ENCODE data around the gene BBX. TPM values are rescaled to one million over a fixed set of nuclear protein-coding genes. Genes with fewer than 3 reads are reported as not detected.

BBX gene
- total and polyA plus RNA-seq, 2 of the 4 experiments (the other 2 are of a cell fraction), result 13.6 to 107 TPM

- H2BK15ac ChIP-seq (ENCODE audit: low read depth, low read length), result no peak overlapping the region
- ChIA-PET POLR2A (ENCODE audit: unreplicated experiment) (no interaction called here), CTCF (interaction anchor here (0.7 kb wide), 1 partner anchor 132 kb away, joined by 3 read pairs; no protein-coding TSS in a partner anchor)
- no peak overlapping the region for H2BK120ac ChIP-seq (ENCODE audit: low read depth, low read length)
- dilution Hi-C loops (cut with HindIII; ENCODE audit: low sequenced_read_pairs, unreplicated experiment), result no loop called here
- peaks cover 9% of the 10 kb centered on the region for H3K36me3 ChIP-seq (ENCODE audit: control insufficient read depth, insufficient read depth, low read length)
- H3K23ac ChIP-seq (ENCODE audit: low read depth, low read length), result no peak overlapping the region
- H2BK5ac ChIP-seq (ENCODE audit: low read depth, low read length, poor library complexity, severe bottlenecking), result no peak overlapping the region
- BruUV-seq (replicated peaks), result no TSS peak
- peaks cover 2% of the 10 kb centered on the region for H3K4me1 ChIP-seq (ENCODE audit: control insufficient read depth, insufficient read depth, low read length)
- H3K56ac ChIP-seq (ENCODE audit: extremely low read depth, insufficient read depth, low read length), result no peak overlapping the region
- no peak overlapping the region for H3K4me3 ChIP-seq (ENCODE audit: insufficient read depth, low read depth, low read length)
- H4K8ac ChIP-seq (ENCODE audit: low read depth in 2 of 2, low read length in 2 of 2), result no peak overlapping the region
- no peaks in the 10 kb centered on the region for H3K79me1 ChIP-seq (ENCODE audit: low read depth in 1 of 2, low read length in 2 of 2)
- H3K27ac ChIP-seq (ENCODE audit: insufficient read depth, low read length), result no peak overlapping the region
- H4K91ac ChIP-seq (ENCODE audit: insufficient read depth, low read depth, low read length), result no peak overlapping the region
- H3K4me2 ChIP-seq (ENCODE audit: low read depth, low read length), result no peak overlapping the region
- WGBS, 2 experiments (ENCODE audit: extremely low coverage in 2 of 2, insufficient read length in 1 of 2), result no CpG with 5 or more reads among the region's 1 CpG
- no peak overlapping the region for H3K18ac ChIP-seq (ENCODE audit: low read depth, low read length)
- H2AK5ac ChIP-seq (ENCODE audit: low read depth, low read length), result no peak overlapping the region
- in situ Hi-C loops (cut with MboI; ENCODE audit: low sequenced_read_pairs), result no loop called here
- no peak overlapping the region for H2AFZ ChIP-seq (replicated peaks; ENCODE audit: low read length, poor library complexity)
- no peak for TF ChIP-seq RCOR1 (IDR thresholded peaks at IDR 0.05; ENCODE audit: insufficient replicate concordance, low read length)
- TF ChIP-seq FOS (IDR thresholded peaks at IDR 0.05; ENCODE audit: low read depth, low read length), result no peak
- TF ChIP-seq RAD21 (IDR thresholded peaks at IDR 0.05; ENCODE audit: low read length), result no peak
- TF ChIP-seq MAFK (IDR thresholded peaks at IDR 0.05; ENCODE audit: low read depth, low read length), result peak; percentile 81
- no peak for TF ChIP-seq POLR2A (IDR thresholded peaks at IDR 0.05; ENCODE audit: low read depth, low read length)
- TF ChIP-seq MXI1 (IDR thresholded peaks at IDR 0.05; ENCODE audit: borderline replicate concordance, low read depth, low read length), result no peak
- TF ChIP-seq NFE2L2 (IDR thresholded peaks at IDR 0.05; ENCODE audit: low read depth, low read length), result no peak
- no peak for TF ChIP-seq CTCF (conservative IDR thresholded peaks at IDR 0.05; ENCODE audit: low read depth, low read length)
- ATAC-seq (ENCODE audit: low read depth), result no peak; the same call in 1 of the 2 replicates
- H3K9ac ChIP-seq (ENCODE audit: low read depth, low read length), result no peak overlapping the region
- H3K27me3 ChIP-seq (ENCODE audit: control insufficient read depth, insufficient read depth, low read length), result no peaks in the 10 kb centered on the region
- no peak overlapping the region for H3K4ac ChIP-seq (ENCODE audit: low read depth, low read length)
- no peak overlapping the region for H2AK9ac ChIP-seq (replicated peaks; ENCODE audit: low read depth, low read length, poor library complexity)
- no peaks in the 10 kb centered on the region for H3K9me1 ChIP-seq (ENCODE audit: insufficient read depth, low read length)
- no peak overlapping the region for H4K5ac ChIP-seq (ENCODE audit: low read depth, low read length)
- H3K14ac ChIP-seq (replicated peaks; ENCODE audit: low read depth, low read length), result no peak overlapping the region
- no peaks in the 10 kb centered on the region for H3K9me3 ChIP-seq (ENCODE audit: control insufficient read depth, insufficient read depth, low read length)
- H4K20me1 ChIP-seq (ENCODE audit: insufficient read depth, low read length), result no peaks in the 10 kb centered on the region
- H2BK20ac ChIP-seq (ENCODE audit: low read depth, low read length), result no peak overlapping the region
- intact Hi-C loops (cut with micrococcal nuclease), result no loop called here
- DNase-seq, result peak; percentile 8
Observed at GRCh38 chr3:107781253-107781652, 258.5 kb downstream of the BBX start.

All from IMR-90 (cell line).